Measurements from ENCODE around the gene ATXN1L.

GRCh38 chr16:71807905-71808592 lies 37.7 kb upstream of the ATXN1L start:
- TF ChIP-seq CTCF (conservative IDR thresholded peaks at IDR 0.05) (no peak), EZH2 (IDR thresholded peaks at IDR 0.05; ENCODE audit: low read depth) (no peak)
